HepG2 (cell line): ENCODE measurements around the gene TNNI3. TPM values are rescaled to one million over a fixed set of nuclear protein-coding genes. Genes with fewer than 3 reads are reported as not detected.

Experiments used
- ATF4 ChIP-seq, 2 experiments: fragments of 450-650 bp in 1 of 2; sonication (generic) in 1 of 2; formaldehyde crosslinking; IDR thresholded peaks; 2 replicates each; pipeline versions ENCODE4 v1.5.0 to v1.8.0; 2020 to 2022; ENCODE audit warnings: mild to moderate bottlenecking in 1 of 2, missing genetic modification reagents in 1 of 2
- CREBL2 ChIP-seq: sonication (generic); formaldehyde crosslinking; IDR thresholded peaks from 2 replicates; pipeline ENCODE4 v1.8.1; 2023; ENCODE audit warnings: missing genetic modification reagents, mild to moderate bottlenecking, borderline replicate concordance
- E2F5 ChIP-seq: sonication (generic); formaldehyde crosslinking; conservative IDR thresholded peaks from 2 replicates; pipeline ENCODE4 v1.4.0; 2020; ENCODE audit warnings: missing genetic modification reagents
- EHMT2 ChIP-seq: fragments of 200-600 bp; sonication (generic); IDR thresholded peaks from 2 replicates; pipeline ENCODE4 v1.7.0; 2017; ENCODE audit warnings: antibody characterized with exemption, low read depth, low read length, borderline replicate concordance
- FOSL2 ChIP-seq: sonication (generic); formaldehyde crosslinking; IDR thresholded peaks from 2 replicates; pipeline ENCODE4 v1.4.0; 2020; ENCODE audit warnings: missing genetic modification reagents
- FOXK2 ChIP-seq: fragments of 450-650 bp; IDR thresholded peaks from 2 replicates; pipeline ENCODE4 v1.6.1; 2016
- FOXO1 ChIP-seq: sonication (generic); formaldehyde crosslinking; IDR thresholded peaks from 2 replicates; pipeline ENCODE4 v1.4.0; 2020; ENCODE audit warnings: missing genetic modification reagents
- HMGXB3 ChIP-seq: sonication (generic); formaldehyde crosslinking; IDR thresholded peaks from 2 replicates; pipeline ENCODE4 v1.4.0; 2020; ENCODE audit warnings: missing genetic modification reagents, borderline replicate concordance
- KDM5A ChIP-seq: fragments of 200-600 bp; sonication (generic); IDR thresholded peaks from 2 replicates; pipeline ENCODE4 v1.7.0; 2018; ENCODE audit warnings: antibody characterized with exemption, mild to moderate bottlenecking, low read length, borderline replicate concordance
- NR2F6 ChIP-seq, 2 experiments: IDR thresholded peaks; 2 replicates each; pipeline ENCODE4 v1.6.1; 2016; ENCODE audit warnings: antibody characterized with exemption in 1 of 2, mild to moderate bottlenecking in 1 of 2
- PCBP1 ChIP-seq: fragments of 200-400 bp; formaldehyde crosslinking; IDR thresholded peaks from 2 replicates; pipeline ENCODE4 v1.6.1; 2017; ENCODE audit warnings: mild to moderate bottlenecking, low read depth, low read length, borderline replicate concordance
- PHF21A ChIP-seq: sonication (generic); formaldehyde crosslinking; IDR thresholded peaks from 2 replicates; pipeline ENCODE4 v1.5.0; 2020; ENCODE audit warnings: mild to moderate bottlenecking, missing genetic modification reagents
- POLR2A ChIP-seq, 2 experiments: IDR thresholded peaks; 2 replicates each; pipeline ENCODE4 v1.6.1; 2011; ENCODE audit warnings: low read depth in 2 of 2, low read length in 2 of 2, mild to moderate bottlenecking in 1 of 2, moderate library complexity in 1 of 2; ENCODE audit not compliant: insufficient read depth in 1 of 2
- SPEN ChIP-seq: sonication (generic); formaldehyde crosslinking; IDR thresholded peaks from 2 replicates; pipeline ENCODE4 v1.5.1; 2020; ENCODE audit warnings: low read depth, mild to moderate bottlenecking, missing genetic modification reagents
- SUZ12 ChIP-seq: fragments of 150-350 bp; IDR thresholded peaks from 2 replicates; pipeline ENCODE4 v1.6.1; 2014; ENCODE audit warnings: low read depth, low read length
- TMF1 ChIP-seq: sonication (generic); formaldehyde crosslinking; IDR thresholded peaks from 2 replicates; pipeline ENCODE4 v1.8.1; 2022; ENCODE audit warnings: low read depth, missing genetic modification reagents
- YEATS2 ChIP-seq: sonication (generic); formaldehyde crosslinking; IDR thresholded peaks from 2 replicates; pipeline ENCODE4 v1.4.0; 2020; ENCODE audit warnings: missing genetic modification reagents, borderline replicate concordance
- ZNF333 ChIP-seq: sonication (generic); formaldehyde crosslinking; IDR thresholded peaks from 2 replicates; pipeline ENCODE4 v1.4.0; 2020; ENCODE audit warnings: mild to moderate bottlenecking, missing genetic modification reagents, borderline replicate concordance
- ZNF792 ChIP-seq: IDR thresholded peaks from 2 replicates; pipeline ENCODE4 v1.6.1; 2016
- ZSCAN5A ChIP-seq: sonication (generic); formaldehyde crosslinking; IDR thresholded peaks from 2 replicates; pipeline ENCODE4 v1.8.0; 2022; ENCODE audit warnings: mild to moderate bottlenecking, missing genetic modification reagents, borderline replicate concordance
- polyA plus RNA-seq, 8 experiments: library from polyadenylated mRNA; depleted of rRNA in 3 of 8; stranded (reverse) in 7 of 8; unstranded in 1 of 8; fragments of >200 nt; fragmentation: Illumina TruSeq in 4 of 8; extraction: Trizol in 4 of 8; gene quantifications; 2 replicates each; pipeline versions ENCODE4 v1.2.1 to v1.2.3, GENCODE V29; 2011 to 2016; ENCODE audit warnings: low read depth in 4 of 8, missing spikeins in 1 of 8, mixed read lengths in 1 of 8; ENCODE audit not compliant: insufficient read depth in 1 of 8
- total RNA-seq, 5 experiments: library from RNA; depleted of rRNA; stranded (reverse); fragments of >200 nt; fragmentation: Illumina TruSeq; extraction: Trizol; gene quantifications; 2 replicates each; pipeline ENCODE4 v1.2.3, GENCODE V29; 2016; ENCODE audit warnings: low read depth in 1 of 5

TNNI3 gene
- total and polyA plus RNA-seq, 2 of the 13 experiments (the other 11 are each of a cell fraction or from before 2014, with no cell fraction given), result 3.5 to 3.7 TPM

GRCh38 chr19:55117663-55118391 lies 39.7 kb downstream of the TNNI3 start (continued):
- TF ChIP-seq HMGXB3 (CRISPR knock-in tag) (peak; percentile 79; the same call in 1 of the 2 replicates), POLR2A (IDR thresholded peaks at IDR 0.05; ENCODE audit: insufficient read depth in 1 of 2, low read depth in 2 of 2, low read length in 2 of 2) (peak; percentile 50 to 76; a peak in 3 of 4 replicates), CREBL2 (CRISPR knock-in tag) (no peak), FOXK2 (0 out of 2 replicates have a peak, but pooled peaks have one; percentile 12), SUZ12 (peak; percentile 87), FOXO1 (CRISPR knock-in tag) (peak; percentile 8; the same call in 1 of the 2 replicates), E2F5 (CRISPR knock-in tag) (no peak), FOSL2 (CRISPR knock-in tag) (peak; percentile 38; the same call in 1 of the 2 replicates), ZNF792 (CRISPR knock-in tag) (0 out of 2 replicates have a peak, but pooled peaks have one; percentile 23), SPEN (CRISPR knock-in tag) (peak; percentile 69; the same call in 1 of the 2 replicates), TMF1 (CRISPR knock-in tag) (no peak), EHMT2 (peak; percentile 46; the same call in 1 of the 2 replicates), NR2F6 (IDR thresholded peaks at IDR 0.05) (no peak), NR2F6 (CRISPR knock-in tag; IDR thresholded peaks at IDR 0.05) (peak; percentile 24; the same call in 1 of the 2 replicates), ZNF333 (CRISPR knock-in tag) (0 out of 2 replicates have a peak, but pooled peaks have one; percentile 27), YEATS2 (CRISPR knock-in tag) (peak; percentile 90), ATF4 (CRISPR knock-in tag; IDR thresholded peaks at IDR 0.05) (0 out of 4 replicates have a peak, but pooled peaks of 1 of the 2 experiments have one; percentile 11), KDM5A (peak; percentile 26; the same call in 1 of the 2 replicates), PHF21A (CRISPR knock-in tag) (peak; percentile 65), PCBP1 (0 out of 2 replicates have a peak, but pooled peaks have one; percentile 39), ZSCAN5A (CRISPR knock-in tag) (no peak)
